Kidney glomerular epithelial cell (primary cell): Measurements from ENCODE around the gene DZIP3.
"Not testable (repeated sequence)": the region's sequence is repeated elsewhere in the genome, so short reads cannot be mapped to it uniquely, and the experiment has no call there.

ENCODE experiments used
- DNase-seq: peaks from one replicate; lab custom pipeline; 2025; lab: John Stamatoyannopoulos, UW

DZIP3 gene

DNA sequence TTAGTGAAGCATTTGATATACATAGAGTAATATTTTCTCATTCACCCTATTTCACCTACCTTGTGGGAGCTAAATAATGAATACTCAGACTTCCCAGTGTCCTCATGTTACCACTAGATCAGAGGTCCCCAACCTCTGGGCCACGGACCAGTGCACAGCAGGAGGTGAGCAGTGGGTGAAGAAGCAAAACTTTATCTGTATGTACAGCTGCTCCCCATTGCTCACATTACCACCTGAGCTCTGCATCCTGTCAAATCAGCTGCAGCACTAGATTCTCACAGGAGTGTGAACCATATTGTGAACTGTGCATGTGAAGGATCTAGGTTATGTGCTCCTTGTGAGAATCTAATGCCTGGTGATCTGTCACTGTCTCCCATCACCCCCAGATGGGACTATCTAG lies 88.3 kb downstream of the DZIP3 start:
- DNase-seq, result no peak

DNA sequence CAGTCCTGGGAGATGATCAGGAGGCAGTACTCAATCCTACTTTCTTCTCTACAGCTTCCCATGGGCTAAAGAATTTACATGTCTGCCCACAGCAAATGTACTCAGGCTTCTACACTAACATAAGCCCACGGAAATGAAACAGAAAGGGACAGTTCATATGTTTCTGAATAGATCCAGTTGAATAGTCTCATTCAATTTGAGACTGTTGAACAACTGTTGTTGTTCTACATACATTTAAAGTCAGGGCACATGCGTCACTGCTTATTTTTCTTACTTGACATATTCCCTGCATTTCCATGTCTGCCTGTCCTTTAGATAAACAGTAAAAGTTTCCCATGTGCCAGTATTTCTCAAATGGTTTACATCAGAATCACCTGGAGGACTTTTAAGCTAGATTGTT lies 102.8 kb downstream of the DZIP3 start:
- not testable (repeated sequence) for DNase-seq

DNA sequence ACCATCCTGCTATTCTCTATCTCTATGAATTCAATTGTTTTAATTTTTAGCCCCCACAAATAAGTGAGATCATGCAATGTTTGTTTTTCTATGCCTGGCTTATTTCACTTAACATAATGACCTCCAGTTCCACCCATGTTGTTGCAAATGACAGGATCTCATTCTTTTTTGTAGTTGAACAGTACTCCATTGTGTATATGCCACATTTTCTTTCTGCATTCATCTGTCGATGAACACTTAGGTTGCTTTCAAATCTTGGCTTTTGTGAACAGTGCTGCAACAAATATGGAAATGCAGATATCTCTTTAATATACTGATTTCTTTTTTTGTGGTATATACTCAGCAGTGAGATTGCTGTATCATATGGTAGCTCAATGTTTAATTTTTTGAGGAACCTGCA lies 108.9 kb downstream of the DZIP3 start:
- no peak for DNase-seq

DNA sequence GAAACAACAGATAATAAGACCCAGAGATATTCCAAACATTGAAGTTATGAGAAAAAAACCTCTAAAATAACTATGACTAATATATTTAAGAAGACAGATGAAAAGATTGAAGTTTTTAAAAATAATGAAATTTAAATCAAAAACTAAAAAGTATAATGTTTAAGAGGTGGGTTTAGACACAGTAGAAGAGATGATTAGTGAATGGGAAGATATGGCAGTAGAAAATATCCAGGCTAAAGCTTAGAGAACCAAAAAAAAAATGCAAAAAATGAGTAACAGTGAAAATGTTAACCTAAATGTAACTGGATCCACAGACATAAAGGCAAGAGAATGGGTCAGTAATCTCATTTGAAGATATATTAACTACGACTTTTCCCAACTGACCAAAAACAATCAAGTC lies 115.5 kb downstream of the DZIP3 start:
- no peak for DNase-seq

DNA sequence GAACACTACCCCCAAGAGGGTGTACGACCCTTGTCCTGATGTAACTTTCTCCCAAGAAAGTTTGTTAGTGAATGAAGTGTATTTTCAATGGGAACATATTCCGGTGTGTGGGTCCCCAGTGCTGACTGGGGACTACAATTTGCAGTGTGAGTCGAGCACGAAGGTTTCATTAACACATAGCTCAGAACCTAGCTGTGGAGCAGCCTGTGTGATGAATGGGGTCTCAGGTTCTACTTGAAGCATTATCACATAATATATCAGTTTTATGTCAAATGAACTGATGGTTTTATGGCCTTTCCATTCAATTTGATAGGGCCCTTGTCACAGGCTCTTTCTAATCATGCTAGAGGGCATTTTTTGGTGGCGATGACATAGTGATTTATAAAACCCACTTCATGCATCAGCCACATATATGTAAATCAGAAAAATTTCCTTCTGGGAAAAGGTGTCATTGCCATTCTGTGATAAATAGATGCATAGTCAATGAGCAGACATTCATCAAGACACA lies 123.5 kb downstream of the DZIP3 start:
- DNase-seq, result no peak

DNA sequence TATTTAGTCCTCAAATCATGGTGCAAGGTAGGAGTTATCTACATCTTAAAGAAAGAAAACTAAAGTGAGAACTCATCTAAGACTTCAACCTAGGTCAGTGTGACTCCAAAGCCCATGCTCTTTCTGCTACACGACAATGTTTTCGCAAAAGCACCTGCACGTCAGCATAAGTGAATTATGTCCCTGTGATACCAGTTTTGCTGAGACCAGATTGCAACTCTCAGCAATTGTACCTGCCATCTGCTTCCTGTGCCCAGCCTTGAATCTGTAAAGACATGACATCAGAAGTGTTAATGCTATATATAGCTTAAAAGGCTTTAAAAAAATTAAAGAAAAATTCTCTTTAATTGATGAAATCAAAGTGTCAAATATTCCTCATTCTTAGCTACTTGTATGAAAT lies 124.3 kb downstream of the DZIP3 start:
- DNase-seq, result no peak

DNA sequence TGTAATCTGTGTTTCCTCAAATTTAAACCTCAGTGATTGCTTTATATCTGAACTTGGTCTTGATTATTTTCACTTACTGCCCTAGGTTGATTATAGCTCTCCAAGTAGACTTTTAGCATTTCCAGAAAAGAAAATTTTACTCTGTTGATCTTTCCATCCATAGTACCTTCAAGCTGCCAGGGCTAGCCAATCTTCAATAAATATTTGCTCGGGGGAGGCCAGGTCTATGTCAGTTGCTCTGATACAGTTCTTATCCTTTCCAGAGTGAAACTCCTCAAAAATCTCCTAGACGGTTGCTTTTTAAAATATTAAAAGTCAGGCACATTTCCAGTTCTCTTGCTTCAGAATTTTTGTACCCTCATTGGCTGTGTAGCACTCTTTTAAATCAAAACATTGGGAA lies 128.9 kb downstream of the DZIP3 start:
- no peak for DNase-seq

DNA sequence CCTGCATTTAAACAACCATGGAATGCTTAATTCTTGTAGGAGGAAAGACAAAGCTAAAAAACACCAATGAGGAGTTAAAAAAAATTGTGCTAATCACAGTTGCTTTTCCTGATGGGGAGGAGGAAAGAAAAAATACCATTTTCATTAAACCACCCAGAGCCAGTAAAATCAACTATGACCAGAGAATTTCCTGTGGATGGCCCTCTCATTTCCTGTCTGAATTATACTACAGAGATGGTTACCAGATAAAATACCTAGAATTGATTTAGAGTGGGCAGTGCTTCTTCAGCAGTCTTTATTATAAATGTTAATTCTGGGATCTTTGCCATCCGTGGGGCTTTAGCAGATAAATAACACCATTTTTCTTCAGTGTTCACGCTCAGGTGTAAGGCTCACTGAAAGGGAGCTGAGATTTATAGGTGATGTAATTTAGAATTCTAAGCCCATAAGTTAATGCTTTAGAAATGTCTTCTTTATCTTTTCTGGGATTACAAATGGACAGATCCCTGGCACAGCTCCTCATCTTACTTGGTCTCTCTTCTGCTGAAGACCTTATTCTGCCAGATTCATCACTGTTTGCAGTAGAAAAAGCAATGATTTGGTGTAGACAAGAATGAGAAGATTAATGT lies 129.8 kb downstream of the DZIP3 start:
- no peak for DNase-seq

DNA sequence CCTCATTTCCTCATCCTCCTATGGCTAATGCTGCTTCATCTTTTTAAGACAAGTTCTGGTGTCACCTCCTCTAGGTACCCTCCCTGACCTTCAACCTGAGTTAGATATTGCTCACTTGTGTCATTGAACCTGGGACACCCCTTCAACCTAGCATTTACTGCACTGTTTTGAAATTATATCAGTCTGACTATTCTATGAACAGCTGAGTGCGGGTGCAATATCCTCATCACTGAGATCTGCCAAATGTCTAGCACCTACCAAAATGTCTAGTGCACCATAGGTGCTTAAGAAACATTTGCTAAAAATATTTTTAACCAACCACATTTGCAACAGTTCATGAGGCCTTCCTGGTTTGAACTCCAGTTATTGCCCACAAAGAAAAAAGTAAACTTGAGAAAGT lies 133.2 kb downstream of the DZIP3 start:
- no peak for DNase-seq

DNA sequence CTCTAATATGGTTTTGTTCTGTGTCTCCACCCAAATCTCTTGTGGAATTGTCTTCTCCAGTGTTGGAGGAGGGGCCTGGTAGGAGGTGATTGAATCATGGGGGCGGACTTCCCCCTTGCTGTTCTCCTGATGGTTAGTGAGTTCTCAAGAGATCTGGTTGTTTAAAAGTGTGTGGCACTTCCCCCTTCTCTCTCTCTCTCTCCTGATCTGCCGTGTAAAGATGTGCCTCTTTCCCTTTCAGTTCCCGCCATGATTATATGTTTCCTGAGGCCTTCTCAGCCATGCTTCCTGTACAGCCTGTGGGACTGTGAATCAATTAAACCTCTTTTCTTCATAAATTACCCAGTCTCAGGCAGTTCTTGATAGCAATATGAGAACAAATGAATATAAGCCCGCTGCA lies 134.6 kb downstream of the DZIP3 start:
- DNase-seq, result no peak

DNA sequence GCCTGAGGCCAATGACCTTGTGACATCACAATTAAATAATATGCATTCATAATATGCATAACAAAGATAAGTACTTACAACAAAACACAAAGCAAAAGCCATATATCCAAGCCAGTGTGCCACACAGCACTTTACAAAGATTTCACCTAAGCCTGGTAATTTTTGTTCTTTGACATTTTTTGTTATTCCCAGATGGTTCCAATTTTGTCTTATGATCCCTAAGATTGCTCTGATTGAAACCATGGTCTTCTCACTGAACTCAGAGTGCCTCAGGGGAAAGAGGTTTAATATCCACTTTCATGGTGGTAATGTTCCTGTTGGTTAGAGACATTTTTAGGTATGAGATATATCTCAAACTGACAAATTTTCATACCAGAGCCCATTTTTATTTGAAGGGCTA lies 138.6 kb downstream of the DZIP3 start:
- DNase-seq, result no peak

DNA sequence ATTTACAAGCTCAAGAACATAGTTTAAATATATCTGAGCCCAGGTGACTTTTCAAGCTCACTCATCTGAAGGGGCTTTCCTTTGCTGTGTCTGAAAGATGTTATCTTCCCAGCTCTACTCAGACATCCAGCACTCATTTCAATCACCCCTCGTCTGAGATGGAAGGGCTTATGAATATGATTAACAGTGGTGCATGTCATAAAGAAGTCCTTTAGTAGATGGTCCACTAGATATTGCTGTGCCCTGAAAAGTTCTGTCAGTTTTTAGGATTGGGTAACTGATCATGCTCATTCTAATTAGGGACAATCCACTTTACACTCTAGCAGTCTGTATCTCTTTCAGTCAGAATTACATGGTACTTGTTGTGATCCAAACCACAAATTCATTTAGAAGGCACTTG lies 139.4 kb downstream of the DZIP3 start:
- DNase-seq, result no peak

DNA sequence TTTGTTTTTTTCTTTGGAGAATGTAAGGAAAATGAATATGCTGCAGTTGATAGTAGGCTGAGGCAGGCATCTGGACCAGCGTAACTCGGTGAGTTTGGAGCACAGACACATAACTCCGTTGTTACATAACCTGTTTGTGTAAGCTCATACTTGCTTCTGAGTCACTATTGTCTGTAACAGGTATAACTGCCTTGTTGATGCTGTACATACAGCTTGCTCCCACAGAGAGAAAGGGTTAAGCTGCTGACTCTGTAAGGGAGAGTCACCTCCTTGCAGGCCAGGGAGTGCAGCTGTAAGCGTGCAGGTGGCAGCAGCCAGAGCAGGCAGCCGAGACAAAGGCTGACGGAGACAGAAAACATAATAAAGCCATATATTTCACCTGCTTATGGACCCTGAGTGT lies 147.3 kb downstream of the DZIP3 start:
- no peak for DNase-seq

DNA sequence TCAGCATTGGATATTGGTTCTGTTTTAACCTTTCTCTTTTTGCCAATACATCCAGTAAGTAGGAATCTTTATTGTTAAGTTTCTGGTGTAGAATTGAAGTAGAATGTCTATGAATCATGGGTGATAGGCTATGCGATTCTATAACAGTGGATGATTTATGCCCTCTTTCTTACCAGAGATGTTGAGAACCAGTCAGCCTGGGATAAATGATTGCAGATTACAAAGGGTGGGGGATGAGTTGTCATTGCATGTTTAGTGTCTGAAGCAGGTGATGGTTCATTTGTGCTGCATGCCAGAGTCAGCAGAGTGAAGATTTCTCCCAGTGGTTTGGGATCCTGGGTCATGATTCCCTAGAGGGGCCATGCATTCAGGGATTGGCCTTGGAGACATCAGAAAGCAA lies 153.4 kb downstream of the DZIP3 start:
- no peak for DNase-seq
